ENCODE data around the gene TJP1.

DNA sequence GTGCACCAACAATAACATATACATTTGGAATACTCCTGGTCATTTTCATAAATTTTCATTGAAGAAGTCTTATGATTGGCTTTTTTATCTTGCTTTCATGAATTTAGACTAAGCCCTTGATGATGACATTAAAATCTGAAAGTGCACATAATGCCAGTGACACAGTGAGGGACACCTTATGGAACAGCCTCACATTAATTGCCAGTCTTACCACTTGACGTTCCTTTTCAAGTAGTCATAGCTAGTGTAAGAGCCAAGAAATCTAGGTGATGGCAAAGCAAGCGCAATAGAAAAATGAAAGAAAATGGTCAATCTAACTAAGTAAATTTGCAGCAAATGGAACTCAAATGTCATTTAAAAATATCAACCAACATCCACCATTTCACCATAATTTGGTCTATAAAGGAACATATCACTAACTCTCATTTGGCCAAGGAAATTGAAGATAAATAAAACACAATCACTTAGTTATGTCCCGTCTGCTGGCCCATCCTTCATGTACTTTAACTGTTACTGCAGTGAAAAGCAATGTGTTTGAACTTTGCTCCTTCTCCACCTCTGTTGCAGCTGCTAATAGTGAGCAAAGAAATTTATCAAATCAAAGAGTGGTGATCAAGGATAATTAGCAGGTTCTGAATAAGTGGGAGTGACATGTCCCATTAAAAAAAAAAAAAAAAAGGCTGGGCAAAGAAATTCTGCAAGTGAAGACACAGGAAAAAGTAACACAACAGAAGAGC, 110.0 kb downstream of the TJP1 start:
- no peak for TF ChIP-seq POLR3A (IDR thresholded peaks at IDR 0.05; ENCODE audit: borderline replicate concordance, extremely low read depth, insufficient read depth, insufficient read length)
- no peak for TF ChIP-seq ZFP36 (IDR thresholded peaks at IDR 0.05; ENCODE audit: low read depth, low read length, partially characterized antibody)
- TF ChIP-seq SREBF2 (CRISPR knock-in tag; IDR thresholded peaks at IDR 0.05) = no peak
- TF ChIP-seq, protein P1, sequence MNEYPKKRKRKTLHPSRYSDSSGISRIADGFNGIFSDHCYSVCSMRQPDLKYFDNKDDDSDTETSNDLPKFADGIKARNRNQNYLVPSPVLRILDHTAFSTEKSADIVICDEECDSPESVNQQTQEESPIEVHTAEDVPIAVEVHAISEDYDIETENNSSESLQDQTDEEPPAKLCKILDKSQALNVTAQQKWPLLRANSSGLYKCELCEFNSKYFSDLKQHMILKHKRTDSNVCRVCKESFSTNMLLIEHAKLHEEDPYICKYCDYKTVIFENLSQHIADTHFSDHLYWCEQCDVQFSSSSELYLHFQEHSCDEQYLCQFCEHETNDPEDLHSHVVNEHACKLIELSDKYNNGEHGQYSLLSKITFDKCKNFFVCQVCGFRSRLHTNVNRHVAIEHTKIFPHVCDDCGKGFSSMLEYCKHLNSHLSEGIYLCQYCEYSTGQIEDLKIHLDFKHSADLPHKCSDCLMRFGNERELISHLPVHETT (CRISPR knock-in tag; conservative IDR thresholded peaks at IDR 0.05 in 1 of 2, IDR thresholded peaks at IDR 0.05 in 1 of 2) = no peak
- TF ChIP-seq TBP (optimal IDR thresholded peaks at IDR 0.05; ENCODE audit: low read depth, low read length) = no peak
- TF ChIP-seq ETS2 (tag; IDR thresholded peaks at IDR 0.05; ENCODE audit: borderline replicate concordance, poor library complexity, severe bottlenecking) = no peak
- TF ChIP-seq, protein P2, sequence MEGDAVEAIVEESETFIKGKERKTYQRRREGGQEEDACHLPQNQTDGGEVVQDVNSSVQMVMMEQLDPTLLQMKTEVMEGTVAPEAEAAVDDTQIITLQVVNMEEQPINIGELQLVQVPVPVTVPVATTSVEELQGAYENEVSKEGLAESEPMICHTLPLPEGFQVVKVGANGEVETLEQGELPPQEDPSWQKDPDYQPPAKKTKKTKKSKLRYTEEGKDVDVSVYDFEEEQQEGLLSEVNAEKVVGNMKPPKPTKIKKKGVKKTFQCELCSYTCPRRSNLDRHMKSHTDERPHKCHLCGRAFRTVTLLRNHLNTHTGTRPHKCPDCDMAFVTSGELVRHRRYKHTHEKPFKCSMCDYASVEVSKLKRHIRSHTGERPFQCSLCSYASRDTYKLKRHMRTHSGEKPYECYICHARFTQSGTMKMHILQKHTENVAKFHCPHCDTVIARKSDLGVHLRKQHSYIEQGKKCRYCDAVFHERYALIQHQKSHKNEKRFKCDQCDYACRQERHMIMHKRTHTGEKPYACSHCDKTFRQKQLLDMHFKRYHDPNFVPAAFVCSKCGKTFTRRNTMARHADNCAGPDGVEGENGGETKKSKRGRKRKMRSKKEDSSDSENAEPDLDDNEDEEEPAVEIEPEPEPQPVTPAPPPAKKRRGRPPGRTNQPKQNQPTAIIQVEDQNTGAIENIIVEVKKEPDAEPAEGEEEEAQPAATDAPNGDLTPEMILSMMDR (IDR thresholded peaks at IDR 0.05 in 2 of 3, conservative IDR thresholded peaks at IDR 0.05 in 1 of 3; ENCODE audit: insufficient read depth in 2 of 3, low read depth in 1 of 3, low read length in 3 of 3) = no peak
- TF ChIP-seq, protein P3, sequence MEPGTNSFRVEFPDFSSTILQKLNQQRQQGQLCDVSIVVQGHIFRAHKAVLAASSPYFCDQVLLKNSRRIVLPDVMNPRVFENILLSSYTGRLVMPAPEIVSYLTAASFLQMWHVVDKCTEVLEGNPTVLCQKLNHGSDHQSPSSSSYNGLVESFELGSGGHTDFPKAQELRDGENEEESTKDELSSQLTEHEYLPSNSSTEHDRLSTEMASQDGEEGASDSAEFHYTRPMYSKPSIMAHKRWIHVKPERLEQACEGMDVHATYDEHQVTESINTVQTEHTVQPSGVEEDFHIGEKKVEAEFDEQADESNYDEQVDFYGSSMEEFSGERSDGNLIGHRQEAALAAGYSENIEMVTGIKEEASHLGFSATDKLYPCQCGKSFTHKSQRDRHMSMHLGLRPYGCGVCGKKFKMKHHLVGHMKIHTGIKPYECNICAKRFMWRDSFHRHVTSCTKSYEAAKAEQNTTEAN (CRISPR knock-in tag; IDR thresholded peaks at IDR 0.05) = no peak
- TF ChIP-seq, protein P4, sequence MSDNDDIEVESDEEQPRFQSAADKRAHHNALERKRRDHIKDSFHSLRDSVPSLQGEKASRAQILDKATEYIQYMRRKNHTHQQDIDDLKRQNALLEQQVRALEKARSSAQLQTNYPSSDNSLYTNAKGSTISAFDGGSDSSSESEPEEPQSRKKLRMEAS (CRISPR knock-in tag; IDR thresholded peaks at IDR 0.05) = no peak
- TF ChIP-seq, protein P5, sequence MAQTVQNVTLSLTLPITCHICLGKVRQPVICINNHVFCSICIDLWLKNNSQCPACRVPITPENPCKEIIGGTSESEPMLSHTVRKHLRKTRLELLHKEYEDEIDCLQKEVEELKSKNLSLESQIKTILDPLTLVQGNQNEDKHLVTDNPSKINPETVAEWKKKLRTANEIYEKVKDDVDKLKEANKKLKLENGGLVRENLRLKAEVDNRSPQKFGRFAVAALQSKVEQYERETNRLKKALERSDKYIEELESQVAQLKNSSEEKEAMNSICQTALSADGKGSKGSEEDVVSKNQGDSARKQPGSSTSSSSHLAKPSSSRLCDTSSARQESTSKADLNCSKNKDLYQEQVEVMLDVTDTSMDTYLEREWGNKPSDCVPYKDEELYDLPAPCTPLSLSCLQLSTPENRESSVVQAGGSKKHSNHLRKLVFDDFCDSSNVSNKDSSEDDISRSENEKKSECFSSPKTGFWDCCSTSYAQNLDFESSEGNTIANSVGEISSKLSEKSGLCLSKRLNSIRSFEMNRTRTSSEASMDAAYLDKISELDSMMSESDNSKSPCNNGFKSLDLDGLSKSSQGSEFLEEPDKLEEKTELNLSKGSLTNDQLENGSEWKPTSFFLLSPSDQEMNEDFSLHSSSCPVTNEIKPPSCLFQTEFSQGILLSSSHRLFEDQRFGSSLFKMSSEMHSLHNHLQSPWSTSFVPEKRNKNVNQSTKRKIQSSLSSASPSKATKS (CRISPR knock-in tag; IDR thresholded peaks at IDR 0.05) = no peak
- no peak for TF ChIP-seq FOSL1 (tag; conservative IDR thresholded peaks at IDR 0.05)
